AG10803 (cell line): Measurements from ENCODE around the gene RAPGEF6.
"Not testable (repeated sequence)": the region's sequence is repeated elsewhere in the genome, so short reads cannot be mapped to it uniquely, and the experiment has no call there.

Source experiments
- DNase-seq: peaks from one replicate; pipeline ENCODE4 v3.0.0; 2010; ENCODE audit warnings: low read depth
- H3K4me3 ChIP-seq: 2 replicates; pipeline ENCODE4 v1.5.1; 2011; ENCODE audit warnings: mild to moderate bottlenecking, low read length, control low read depth
- TF ChIP-seq, protein P1 (sequence below): conservative IDR thresholded peaks from 2 replicates; pipeline ENCODE4 v1.5.1; 2011; ENCODE audit warnings: mild to moderate bottlenecking, low read length, control low read depth, inconsistent platforms

RAPGEF6 gene

GRCh38 chr5:131634996-131635683 is at the start of gene RAPGEF6:
Gene RAPGEF6, minus strand, starts transcription at chr5:131635229. Its CDS starts 199 bp downstream, at chr5:131635030.
- TF ChIP-seq, protein P1, sequence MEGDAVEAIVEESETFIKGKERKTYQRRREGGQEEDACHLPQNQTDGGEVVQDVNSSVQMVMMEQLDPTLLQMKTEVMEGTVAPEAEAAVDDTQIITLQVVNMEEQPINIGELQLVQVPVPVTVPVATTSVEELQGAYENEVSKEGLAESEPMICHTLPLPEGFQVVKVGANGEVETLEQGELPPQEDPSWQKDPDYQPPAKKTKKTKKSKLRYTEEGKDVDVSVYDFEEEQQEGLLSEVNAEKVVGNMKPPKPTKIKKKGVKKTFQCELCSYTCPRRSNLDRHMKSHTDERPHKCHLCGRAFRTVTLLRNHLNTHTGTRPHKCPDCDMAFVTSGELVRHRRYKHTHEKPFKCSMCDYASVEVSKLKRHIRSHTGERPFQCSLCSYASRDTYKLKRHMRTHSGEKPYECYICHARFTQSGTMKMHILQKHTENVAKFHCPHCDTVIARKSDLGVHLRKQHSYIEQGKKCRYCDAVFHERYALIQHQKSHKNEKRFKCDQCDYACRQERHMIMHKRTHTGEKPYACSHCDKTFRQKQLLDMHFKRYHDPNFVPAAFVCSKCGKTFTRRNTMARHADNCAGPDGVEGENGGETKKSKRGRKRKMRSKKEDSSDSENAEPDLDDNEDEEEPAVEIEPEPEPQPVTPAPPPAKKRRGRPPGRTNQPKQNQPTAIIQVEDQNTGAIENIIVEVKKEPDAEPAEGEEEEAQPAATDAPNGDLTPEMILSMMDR = peak; percentile 21
- peak; percentile 100 for DNase-seq
- peak within 1 kb of the TSS; percentile 92 for H3K4me3 ChIP-seq

GRCh38 chr5:131684595-131684994 is 49.6 kb upstream of the RAPGEF6 start:
- peak; percentile 55 for DNase-seq
- TF ChIP-seq, protein P1 = no peak
- no peak overlapping the region for H3K4me3 ChIP-seq

DNA sequence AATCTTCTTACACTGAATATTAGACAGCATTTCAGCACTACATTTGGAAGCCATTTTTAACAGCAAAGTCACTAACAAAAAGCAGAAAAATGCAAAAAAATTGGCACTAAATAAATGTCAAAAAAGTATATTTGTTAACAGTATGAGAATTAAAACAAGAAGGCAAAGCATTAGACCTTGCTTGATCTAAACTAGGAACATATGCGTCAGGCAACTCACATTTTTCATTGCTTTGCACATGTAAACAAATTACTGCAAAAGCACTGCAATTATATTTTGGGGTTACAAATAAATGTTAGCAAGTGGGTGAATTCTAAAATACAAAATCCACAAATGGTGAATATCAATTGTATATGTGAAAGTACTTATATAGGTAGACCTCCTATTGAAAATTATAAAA is 49.0 kb upstream of the RAPGEF6 start:
- TF ChIP-seq, protein P1 = no peak
- no peak overlapping the region for H3K4me3 ChIP-seq
- DNase-seq = peak; percentile 53

DNA sequence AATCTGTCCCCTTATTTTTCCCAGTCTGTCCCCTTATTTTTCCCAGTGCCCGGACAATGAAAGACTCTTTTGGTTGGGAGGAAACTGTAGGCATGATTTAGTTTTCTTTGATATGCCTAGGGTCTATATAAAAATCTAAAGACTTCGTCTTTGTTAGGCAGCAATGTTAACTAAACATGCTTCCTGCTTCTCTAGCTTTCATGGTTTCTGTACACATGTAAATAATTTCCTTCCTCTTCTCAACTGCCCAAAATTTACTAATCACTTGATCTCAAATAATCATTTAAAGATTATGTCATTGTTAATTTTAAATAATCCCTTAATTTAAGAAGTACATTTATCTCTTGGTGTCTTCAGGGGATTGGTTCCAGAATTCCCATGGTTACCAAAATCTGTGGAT is 47.8 kb upstream of the RAPGEF6 start:
- TF ChIP-seq, protein P1 = no peak
- H3K4me3 ChIP-seq = no peak overlapping the region
- DNase-seq = no peak

DNA sequence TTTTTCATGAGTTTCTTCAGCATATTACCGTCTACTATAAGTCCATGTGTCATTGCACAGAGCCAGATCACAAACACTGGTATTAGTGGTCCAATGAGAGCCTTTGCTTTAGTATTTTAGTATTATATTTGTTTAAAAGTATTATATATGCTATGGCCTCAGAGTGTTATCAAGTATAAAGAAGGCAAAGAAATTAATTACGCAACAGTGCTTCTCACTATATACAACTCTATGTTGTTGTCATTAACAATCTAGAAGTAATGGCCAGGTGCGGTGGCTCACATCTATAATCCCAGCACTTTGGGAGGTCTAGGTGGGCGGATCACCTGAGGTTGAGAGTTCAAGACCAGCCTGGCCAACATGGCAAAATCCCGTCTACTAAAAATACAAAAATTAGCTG is 47.1 kb upstream of the RAPGEF6 start:
- DNase-seq = no peak
- no peak overlapping the region for H3K4me3 ChIP-seq
- TF ChIP-seq, protein P1 = no peak

DNA sequence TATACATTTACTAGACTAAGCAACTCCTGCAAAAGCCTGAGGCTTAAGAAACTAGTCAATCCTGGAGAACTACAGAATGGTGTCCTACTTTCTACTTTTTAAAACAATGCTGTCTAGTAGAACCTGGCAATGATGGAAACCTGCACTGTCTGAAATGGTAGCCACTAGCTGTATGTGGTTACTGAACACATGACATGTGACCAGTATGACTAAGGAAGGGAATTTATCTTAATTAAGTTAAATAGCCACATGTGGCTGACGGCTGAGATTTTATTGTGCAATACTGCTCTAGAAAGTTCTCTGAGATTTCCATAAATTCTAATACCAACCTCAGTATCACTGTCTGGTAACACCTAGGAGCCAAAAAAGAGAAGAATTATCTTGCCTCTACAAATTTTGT is 44.9 kb upstream of the RAPGEF6 start:
- peak; percentile 91 for DNase-seq
- H3K4me3 ChIP-seq = no peak overlapping the region
- TF ChIP-seq, protein P1 = no peak

DNA sequence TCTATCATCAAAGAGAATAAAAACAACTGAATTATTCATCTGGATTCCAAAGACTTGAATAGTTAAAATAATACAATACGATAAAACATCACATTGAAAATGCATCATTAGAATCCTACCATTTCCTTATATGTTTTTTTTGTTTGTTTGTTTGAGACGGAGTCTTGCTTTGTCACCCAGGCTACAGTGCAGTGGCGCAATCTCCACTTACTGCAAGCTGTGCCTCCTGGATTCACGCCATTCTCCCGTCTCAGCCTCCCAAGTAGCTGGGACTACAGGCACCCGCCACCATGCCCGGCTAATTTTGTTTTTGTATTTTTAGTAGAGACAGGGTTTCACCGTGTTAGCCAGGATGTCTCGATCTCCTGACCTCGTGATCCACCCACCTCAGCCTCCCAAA is 43.2 kb upstream of the RAPGEF6 start:
- not testable (repeated sequence) for DNase-seq

More for the DNA sequence above, 43.2 kb upstream of the RAPGEF6 start:
- H3K4me3 ChIP-seq = not testable (repeated sequence)
